ENCODE data around the gene METTL18. TPM values are rescaled to one million over a fixed set of nuclear protein-coding genes. Genes with fewer than 3 reads are reported as not detected.
"Not testable (repeated sequence)": the region's sequence is repeated elsewhere in the genome, so short reads cannot be mapped to it uniquely, and the experiment has no call there.

METTL18 gene
- polyA plus RNA-seq (2013, experiment 1 of 2; ENCODE audit: insufficient read length), result 5.4 TPM
- 5.8 TPM for polyA plus RNA-seq (2013, experiment 2 of 2; ENCODE audit: insufficient read length)

- DNase-seq, result peak; percentile 96
Observed at GRCh38 chr1:169794530-169795416, at the start of gene METTL18. TSS of gene METTL18 (minus strand) at chr1:169794907. CDS start at chr1:169793695, 1,212 bp downstream.

GRCh38 chr1:169838942-169839341 is 44.2 kb upstream of the METTL18 start:
- DNase-seq, result no peak

- no peak for DNase-seq
Observed at GRCh38 chr1:169836198-169836597, 41.5 kb upstream of the METTL18 start.

GRCh38 chr1:169835647-169836046 is 40.9 kb upstream of the METTL18 start:
- DNase-seq, result no peak

- DNase-seq, result no peak
Observed at GRCh38 chr1:169834869-169835268, 40.2 kb upstream of the METTL18 start.

- no peak for DNase-seq
Observed at GRCh38 chr1:169833179-169833901, 38.6 kb upstream of the METTL18 start.

- DNase-seq, result no peak
Observed at GRCh38 chr1:169829671-169830070, 35.0 kb upstream of the METTL18 start.

GRCh38 chr1:169824153-169824552 is 29.4 kb upstream of the METTL18 start:
- DNase-seq, result no peak

GRCh38 chr1:169821500-169821899 is 26.8 kb upstream of the METTL18 start:
- DNase-seq, result no peak

GRCh38 chr1:169816617-169817016 is 21.9 kb upstream of the METTL18 start:
- no peak for DNase-seq

- DNase-seq, result no peak
Observed at GRCh38 chr1:169814265-169814664, 19.6 kb upstream of the METTL18 start.

GRCh38 chr1:169812131-169812530 is 17.4 kb upstream of the METTL18 start:
- DNase-seq, result no peak

GRCh38 chr1:169811418-169812035 is 16.8 kb upstream of the METTL18 start:
- DNase-seq, result not testable (repeated sequence)

GRCh38 chr1:169809370-169810095 is 14.8 kb upstream of the METTL18 start:
- DNase-seq, result peak; percentile 42

- no peak for DNase-seq
Observed at GRCh38 chr1:169804941-169805340, 10.2 kb upstream of the METTL18 start.

- DNase-seq, result no peak
Observed at GRCh38 chr1:169802888-169803287, 8.2 kb upstream of the METTL18 start.

GRCh38 chr1:169797281-169797680 is 2.6 kb upstream of the METTL18 start:
- no peak for DNase-seq

GRCh38 chr1:169796274-169796810 is 1.6 kb upstream of the METTL18 start:
- DNase-seq, result no peak

- no peak for DNase-seq
Observed at GRCh38 chr1:169795687-169796086, 980 bp upstream of the METTL18 start.

GRCh38 chr1:169793730-169794129 is 977 bp downstream of the METTL18 start:
- no peak for DNase-seq

- DNase-seq, result no peak
Observed at GRCh38 chr1:169788402-169788801, 6.3 kb downstream of the METTL18 start.

- DNase-seq, result no peak
Observed at GRCh38 chr1:169786974-169787373, 7.7 kb downstream of the METTL18 start.

All from fibroblast of skin of scalp (primary cell).